Epithelial cell of esophagus (primary cell): Measurements from ENCODE around the gene CCDC91.

ENCODE experiments used
- DNase-seq: peaks from one replicate; pipeline ENCODE4 v3.0.0; 2010; ENCODE audit warnings: low read depth
- H3K4me3 ChIP-seq: 2 replicates; pipeline ENCODE4 v1.5.1; 2011; ENCODE audit warnings: mild to moderate bottlenecking, low read length, control low read depth
- CTCF ChIP-seq: IDR thresholded peaks from 2 replicates; pipeline ENCODE4 v1.5.1; 2011; ENCODE audit warnings: low read depth, mild to moderate bottlenecking, low read length, control low read depth, inconsistent platforms; ENCODE audit not compliant: insufficient read depth; ENCODE audit errors: missing control alignments

Gene CCDC91

DNA sequence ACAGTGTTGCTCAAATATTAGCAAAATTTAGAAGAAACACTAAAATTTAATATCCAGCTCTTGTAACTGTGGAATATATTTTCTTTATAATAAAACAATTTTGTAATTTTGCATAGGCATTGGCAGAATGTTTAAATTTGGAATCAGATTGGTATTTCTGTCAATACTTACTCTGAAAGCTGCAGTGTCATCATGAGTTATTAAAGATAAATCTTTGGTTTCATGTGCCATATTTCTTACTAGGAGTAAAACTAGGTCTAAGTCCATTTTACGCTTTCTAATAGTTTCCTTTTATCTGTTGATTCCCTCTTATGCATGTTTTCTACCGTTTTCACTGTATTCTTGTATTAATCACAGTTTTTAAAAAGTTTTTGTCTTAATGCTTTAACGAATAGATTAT is 49.7 kb downstream of the CCDC91 start:
- no peak for DNase-seq
- H3K4me3 ChIP-seq, result no peak overlapping the region
- TF ChIP-seq CTCF, result no peak

DNA sequence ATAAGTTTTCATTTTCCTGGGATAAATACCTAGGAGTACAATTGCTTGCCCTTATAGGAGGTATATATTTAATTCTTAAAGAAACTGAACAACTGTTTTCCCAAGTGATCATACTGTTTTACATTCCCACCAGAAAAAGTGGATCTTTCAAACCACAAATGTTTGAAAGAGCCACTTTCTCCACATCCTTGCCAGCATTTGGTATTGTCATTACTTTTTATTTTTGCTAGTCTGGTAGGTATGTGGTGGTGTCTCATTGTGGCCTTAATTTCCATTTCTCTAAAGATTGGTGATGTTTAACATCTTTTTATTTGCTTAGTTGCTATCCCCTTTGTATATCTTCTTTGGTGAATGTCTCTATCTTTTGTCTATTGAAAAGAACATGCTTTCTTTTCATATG is 50.6 kb downstream of the CCDC91 start:
- H3K4me3 ChIP-seq, result no peak overlapping the region
- TF ChIP-seq CTCF, result no peak
- DNase-seq, result no peak

DNA sequence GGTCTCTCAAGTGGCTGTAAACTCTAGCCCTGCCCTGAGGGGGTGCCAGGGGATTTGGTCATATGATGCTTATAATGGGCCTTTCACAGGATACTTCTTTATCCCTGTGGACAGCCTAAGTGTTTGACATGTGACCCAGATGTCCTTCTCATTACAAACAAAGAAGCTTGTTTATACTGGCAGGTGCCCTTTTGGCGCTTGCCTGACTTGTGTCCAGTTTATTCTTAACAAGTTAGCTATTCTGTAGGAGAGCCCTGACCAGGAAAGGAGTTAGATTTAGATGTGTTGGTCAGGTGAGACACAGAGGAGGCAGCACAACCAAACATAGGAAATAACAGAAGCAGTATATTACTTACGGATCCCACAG is 51.9 kb downstream of the CCDC91 start:
- no peak for TF ChIP-seq CTCF
- DNase-seq, result no peak
- no peak overlapping the region for H3K4me3 ChIP-seq

GRCh38 chr12:28242496-28243309 is 52.4 kb downstream of the CCDC91 start:
- no peak overlapping the region for H3K4me3 ChIP-seq
- no peak for TF ChIP-seq CTCF
- peak; percentile 10 for DNase-seq

DNA sequence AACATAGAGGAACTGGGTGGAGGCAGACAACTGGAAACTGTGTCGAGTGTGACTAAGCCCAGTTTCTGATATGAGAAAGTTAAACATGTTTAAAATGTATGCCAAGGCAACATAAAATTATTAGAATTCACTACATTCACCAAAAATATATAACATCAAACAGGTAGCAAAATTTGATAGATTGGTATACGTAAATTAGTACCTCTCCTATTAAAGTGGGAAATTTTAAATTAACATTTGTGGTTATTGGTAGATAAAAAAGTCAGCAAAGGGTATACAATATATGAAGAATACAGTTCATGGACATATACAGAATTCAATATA is 53.0 kb downstream of the CCDC91 start:
- no peak overlapping the region for H3K4me3 ChIP-seq
- DNase-seq, result no peak
- no peak for TF ChIP-seq CTCF

GRCh38 chr12:28247806-28248205 is 57.5 kb downstream of the CCDC91 start:
- TF ChIP-seq CTCF, result no peak
- DNase-seq, result no peak
- H3K4me3 ChIP-seq, result no peak overlapping the region

GRCh38 chr12:28248555-28249145 is 58.4 kb downstream of the CCDC91 start:
- TF ChIP-seq CTCF, result no peak
- DNase-seq, result no peak
- no peak overlapping the region for H3K4me3 ChIP-seq
